GM12801 (cell line): ENCODE data around the gene CDT1.

Experiments
- CTCF ChIP-seq: IDR thresholded peaks from one replicate; pipeline ENCODE4 v1.5.1; 2011; ENCODE audit warnings: control low read depth; ENCODE audit not compliant: insufficient read length; ENCODE audit errors: extremely low read depth

The CDT1 gene

GRCh38 chr16:88763502-88764053, 40.0 kb upstream of the CDT1 start:
- no peak for TF ChIP-seq CTCF

GRCh38 chr16:88764080-88764479, 39.5 kb upstream of the CDT1 start:
- TF ChIP-seq CTCF = no peak

- TF ChIP-seq CTCF = no peak
These were observed 38.7 kb upstream of the CDT1 start for GRCh38 chr16:88764913-88765349.

GRCh38 chr16:88766975-88767374, 36.6 kb upstream of the CDT1 start:
- no peak for TF ChIP-seq CTCF

GRCh38 chr16:88767546-88768070, 36.0 kb upstream of the CDT1 start:
- TF ChIP-seq CTCF = no peak

GRCh38 chr16:88768071-88768783, 35.4 kb upstream of the CDT1 start:
- no peak for TF ChIP-seq CTCF

- TF ChIP-seq CTCF = no peak
These were observed 33.8 kb upstream of the CDT1 start for GRCh38 chr16:88769617-88770460.
